DMS79 (cell line): ENCODE measurements around the gene FBLN7.
"Not testable (repeated sequence)": the region's sequence is repeated elsewhere in the genome, so short reads cannot be mapped to it uniquely, and the experiment has no call there.

Experiments
- DNase-seq: peaks from one replicate; lab custom pipeline; 2025; lab: John Stamatoyannopoulos, UW

The FBLN7 gene

DNA sequence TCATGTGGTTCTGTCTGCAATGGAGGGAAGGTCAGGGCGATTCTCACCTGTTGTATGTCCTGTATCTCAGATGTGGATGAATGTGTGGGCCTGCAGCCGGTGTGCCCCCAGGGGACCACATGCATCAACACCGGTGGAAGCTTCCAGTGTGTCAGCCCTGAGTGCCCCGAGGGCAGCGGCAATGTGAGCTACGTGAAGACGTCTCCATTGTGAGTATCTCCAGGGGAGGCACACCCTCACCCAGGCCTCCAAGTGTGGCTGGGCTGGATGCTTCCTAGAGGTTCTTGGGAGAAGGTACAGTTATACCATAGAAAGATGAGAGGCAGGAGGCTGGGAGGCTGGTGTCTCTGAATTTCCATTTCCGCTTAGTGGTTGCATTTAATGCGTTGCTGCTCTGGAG lies 46.9 kb downstream of the FBLN7 start:
- no peak for DNase-seq

GRCh38 chr2:112187046-112187715 lies 49.0 kb downstream of the FBLN7 start:
- DNase-seq = no peak

DNA sequence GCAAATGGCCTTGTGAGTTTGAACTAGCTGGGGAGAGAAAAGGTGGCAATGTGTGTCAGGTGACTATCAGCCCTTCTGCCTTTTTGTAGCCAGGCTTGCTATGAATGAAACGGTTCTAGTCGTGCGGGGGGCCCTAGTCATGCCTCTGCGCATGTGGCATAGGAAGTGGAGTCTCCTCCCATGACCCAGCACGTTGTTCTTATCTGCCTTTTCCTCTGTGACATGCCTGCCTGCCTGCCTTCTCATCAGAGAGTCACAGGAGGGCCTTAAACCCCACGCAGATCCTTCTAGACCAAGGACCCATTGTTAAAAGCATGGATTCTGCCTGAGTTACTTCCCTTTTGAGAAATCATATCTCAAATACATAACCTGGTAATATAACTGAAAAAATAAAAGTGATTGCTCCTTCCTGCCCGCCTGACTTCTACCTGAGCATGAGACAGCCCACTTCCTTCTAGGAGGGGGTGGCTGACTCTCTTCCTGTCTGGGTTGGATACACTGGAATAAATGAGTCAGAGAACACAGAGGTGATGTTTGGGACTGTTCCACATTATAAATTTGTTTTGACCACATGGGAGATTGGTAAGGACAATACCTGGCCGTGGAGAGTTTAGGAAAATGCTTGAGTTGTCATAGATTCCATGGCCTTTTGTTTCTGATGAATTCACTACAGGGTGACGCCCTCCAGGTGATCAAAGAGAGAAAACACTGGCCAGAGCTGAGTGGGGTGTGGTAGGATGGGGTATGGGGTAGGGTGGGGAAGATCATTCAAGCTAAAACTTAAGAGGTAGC lies 49.8 kb downstream of the FBLN7 start:
- no peak for DNase-seq

DNA sequence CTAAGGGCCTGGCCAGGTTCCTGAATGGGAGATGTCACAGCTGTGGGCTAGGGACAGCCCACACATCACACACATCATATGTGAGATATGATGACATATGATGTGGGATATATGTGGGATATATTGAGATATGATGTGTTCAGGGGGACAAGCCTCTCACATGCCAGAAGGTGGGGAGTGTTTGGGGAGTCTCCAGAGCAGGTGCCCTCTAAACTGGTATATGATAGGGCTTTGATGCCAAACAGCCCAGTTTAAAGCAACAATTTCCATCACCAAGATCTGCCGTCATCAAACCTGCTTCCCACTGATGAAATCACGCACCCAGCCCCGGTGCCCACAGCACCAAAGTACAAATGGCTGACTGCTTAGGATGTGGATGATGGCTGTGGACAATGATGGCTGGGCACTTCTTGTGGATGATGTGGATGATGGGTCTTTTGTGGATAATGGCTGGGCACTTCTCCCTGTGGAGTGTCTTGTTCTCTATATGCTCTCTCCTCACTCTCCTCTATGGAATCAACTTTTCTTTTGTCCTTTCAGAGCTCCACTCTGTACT lies 50.9 kb downstream of the FBLN7 start:
- no peak for DNase-seq

- no peak for DNase-seq
These were observed 55.8 kb downstream of the FBLN7 start for GRCh38 chr2:112194028-112194427.

GRCh38 chr2:112194482-112194881 lies 56.3 kb downstream of the FBLN7 start:
- no peak for DNase-seq

DNA sequence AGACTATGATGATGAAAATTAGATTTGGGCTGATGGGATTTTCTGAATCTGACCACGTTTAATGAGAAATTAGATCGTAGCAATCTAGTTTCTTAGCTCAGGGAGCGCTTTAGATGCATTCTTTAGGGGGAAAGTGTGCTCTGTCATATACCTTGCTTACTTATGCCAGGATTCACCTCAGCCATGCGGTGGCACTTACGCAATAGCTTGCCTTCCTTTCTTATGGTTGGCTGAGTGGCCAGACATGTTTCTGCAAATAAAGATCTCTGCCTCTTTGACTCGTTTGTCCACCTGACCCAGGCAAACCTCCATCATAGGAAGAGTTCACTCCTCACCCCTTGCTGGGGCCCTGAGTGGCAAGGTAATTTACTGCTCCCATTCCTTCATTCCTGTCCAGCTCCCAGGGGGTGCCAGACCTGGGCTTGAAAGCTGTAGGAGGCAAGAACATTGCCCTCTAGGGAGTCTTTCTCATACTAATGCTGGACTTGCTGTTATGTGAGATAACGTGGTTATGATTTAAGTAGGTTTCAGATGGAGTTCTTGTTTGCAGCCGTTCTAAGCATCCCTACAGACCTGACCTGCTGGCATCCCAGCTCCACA lies 57.1 kb downstream of the FBLN7 start:
- no peak for DNase-seq

GRCh38 chr2:112195950-112196349 lies 57.8 kb downstream of the FBLN7 start:
- DNase-seq = no peak

DNA sequence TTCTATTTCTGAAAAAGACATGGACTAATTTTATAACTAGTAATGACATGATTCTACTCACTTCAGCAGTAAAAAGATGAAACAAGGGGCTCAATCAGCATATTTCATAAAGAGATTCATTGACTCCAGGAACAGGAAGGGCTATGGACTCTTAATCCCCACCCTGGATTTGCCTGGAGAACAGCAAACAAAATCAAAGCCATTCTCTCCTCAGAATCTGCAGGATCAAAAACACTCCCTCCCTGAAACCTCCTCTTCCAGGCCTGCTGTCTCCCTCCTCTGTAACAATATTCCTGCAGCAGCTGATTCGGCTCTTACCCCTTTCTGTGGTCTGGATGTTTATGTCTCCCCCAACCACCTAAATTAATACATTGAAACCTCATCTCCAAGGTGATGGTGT lies 59.7 kb downstream of the FBLN7 start:
- no peak for DNase-seq

GRCh38 chr2:112198780-112199179 lies 60.6 kb downstream of the FBLN7 start:
- no peak for DNase-seq

- DNase-seq = no peak
These were observed 61.0 kb downstream of the FBLN7 start for GRCh38 chr2:112199188-112199587.

DNA sequence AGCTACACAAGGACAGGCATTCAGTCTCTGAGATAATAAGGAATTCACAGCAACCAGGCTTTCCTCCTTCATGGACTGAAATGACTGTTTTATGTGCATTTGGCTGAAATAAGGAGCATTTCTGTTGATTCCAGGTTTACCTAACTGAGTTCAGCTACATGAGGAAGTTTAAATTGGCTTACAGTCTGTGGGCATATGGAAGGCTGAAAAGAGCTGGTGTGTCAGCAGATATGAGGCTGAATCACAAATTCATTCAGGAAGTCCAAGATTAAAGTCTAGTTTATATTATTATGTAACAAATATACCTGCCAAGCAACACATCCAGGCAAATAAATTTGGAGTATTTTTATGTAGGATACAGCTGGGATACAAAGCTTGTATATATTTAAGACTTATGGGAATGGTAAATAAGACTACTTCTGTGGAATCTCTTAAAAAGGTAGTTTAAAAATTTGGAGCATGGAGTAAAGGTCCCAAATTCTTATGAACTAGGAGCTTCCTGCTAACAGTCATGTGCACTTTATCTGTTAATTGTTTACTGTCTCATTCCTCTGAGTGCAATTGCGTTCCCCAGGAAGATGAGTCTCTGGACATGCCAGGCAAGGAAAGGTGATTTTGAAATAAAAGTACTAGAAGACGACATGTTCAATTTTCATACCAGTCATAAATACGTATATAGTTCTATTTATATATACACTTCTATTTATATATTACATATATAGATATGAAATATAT lies 63.7 kb downstream of the FBLN7 start:
- DNase-seq = no peak

DNA sequence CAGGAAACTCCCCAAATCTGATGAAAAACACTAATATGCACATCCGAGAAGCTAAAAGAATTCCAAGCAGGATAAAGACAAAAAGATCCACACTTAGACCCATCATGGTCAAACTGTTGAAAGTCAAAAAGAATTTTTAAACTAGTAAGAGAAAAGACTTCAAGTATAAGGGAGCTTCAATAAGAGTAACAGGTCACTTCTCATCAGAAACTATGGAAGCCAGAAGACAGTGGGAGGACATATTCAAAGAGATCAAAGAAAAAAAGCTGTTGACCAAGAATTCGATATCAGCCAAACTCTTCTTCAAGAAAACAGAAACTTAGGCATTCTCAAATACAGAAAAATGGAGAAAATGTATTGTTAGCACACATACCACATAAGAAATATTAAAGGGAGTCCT lies 66.2 kb downstream of the FBLN7 start:
- no peak for DNase-seq

DNA sequence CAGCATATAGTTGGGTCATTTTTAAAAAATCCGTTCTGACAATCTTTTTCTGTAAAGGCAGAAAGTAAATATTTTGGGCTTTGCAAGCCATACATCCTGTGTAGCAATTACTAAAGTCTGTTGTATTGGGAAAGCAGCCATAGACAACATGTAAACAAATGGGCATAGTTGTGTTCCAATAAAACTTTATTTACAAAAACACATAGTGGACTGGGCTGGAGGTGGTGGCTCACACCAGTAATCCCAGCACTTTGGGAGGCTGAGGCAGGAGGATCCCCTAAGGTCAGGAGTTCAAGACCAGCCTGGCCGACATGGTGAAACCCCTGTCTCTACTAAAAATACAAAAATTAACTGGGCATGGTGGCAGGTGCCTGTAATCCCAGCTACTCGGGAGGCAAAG lies 69.7 kb downstream of the FBLN7 start:
- DNase-seq = not testable (repeated sequence)

GRCh38 chr2:112216167-112216566 lies 78.0 kb downstream of the FBLN7 start:
- DNase-seq = no peak

DNA sequence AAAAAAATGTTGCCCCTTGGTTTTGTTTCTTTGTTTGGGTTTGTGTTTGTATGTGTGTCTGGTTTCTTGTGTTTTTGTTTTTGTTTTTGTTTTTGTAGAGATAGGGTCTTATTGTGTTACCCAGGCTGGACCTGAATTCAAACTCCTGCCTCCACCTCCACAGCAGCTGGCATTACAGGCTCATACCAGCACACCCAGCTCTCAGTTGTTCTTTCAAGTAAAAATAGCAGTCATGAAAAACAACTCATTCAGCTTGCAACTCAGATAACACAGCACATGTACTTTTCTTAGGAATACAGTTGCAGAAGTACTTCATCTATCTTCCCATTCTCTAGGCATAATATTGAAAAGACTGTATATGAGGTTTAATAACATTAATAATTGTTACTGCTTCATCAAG lies 79.7 kb downstream of the FBLN7 start:
- no peak for DNase-seq

DNA sequence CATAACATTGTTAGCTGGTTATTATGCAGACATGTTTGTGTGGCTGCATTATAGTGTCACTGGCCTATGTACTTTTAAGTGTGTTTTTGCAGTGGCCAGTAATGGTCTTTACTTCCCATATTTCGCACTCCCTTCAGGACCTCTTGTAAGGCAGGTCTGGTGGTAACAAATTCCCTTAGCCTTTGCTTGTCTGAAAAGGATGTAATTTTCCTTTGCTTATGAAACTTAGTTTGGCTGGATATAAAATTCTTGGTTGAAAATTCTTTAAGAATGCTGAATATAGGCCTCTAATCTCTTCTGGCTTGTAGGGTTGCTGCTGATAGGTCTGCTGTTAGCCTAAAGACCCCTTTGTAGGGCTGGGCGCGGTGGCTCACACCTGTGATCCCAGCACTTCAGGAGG lies 82.0 kb downstream of the FBLN7 start:
- DNase-seq = no peak

- DNase-seq = no peak
These were observed 82.6 kb downstream of the FBLN7 start for GRCh38 chr2:112220831-112221230.

- DNase-seq = peak; percentile 94
These were observed 91.2 kb downstream of the FBLN7 start for GRCh38 chr2:112229348-112229747.

DNA sequence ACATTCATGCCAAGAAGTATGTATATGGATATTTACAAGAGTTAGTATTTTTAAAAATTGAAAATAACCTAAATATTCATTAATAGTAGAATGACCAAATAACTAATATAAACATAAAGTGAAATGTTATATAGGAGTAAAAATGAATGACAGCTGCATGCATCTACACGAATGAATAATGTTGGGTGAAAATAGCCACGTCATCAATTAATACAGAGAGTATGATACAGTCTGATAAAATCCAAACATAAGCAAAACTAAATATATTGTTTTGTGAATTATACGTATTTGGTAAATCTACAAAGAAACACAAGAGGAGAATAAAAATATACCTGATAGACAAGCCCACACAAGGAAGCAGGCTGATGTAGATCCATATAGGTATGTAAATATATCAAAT lies 92.2 kb downstream of the FBLN7 start:
- no peak for DNase-seq
